HCT116 (cell line): ENCODE measurements around the gene CADM3. TPM values are rescaled to one million over a fixed set of nuclear protein-coding genes. Genes with fewer than 3 reads are reported as not detected.

ENCODE experiments used
- ATAC-seq: fragments of 200-7000 bp; cut with Tn5 transposase; 2 replicates; pipeline ENCODE4 v1.9.1; 2020; ENCODE audit warnings: mild to moderate bottlenecking, moderate library complexity
- BruUV-seq: library from RNA; stranded (reverse); fragments of 400-500 nt; replicated peaks from 2 replicates; lab custom pipeline; 2021; lab: Mats Ljungman, UMichigan
- CTCF ChIA-PET: fragments of 300-600 bp; sonication (Branson Sonifier 250); formaldehyde crosslinking; loops from one replicate; lab custom pipeline; 2021; ENCODE audit warnings: antibody characterized with exemption; lab: Charles Lee
- POLR2A ChIA-PET: fragments of 300-600, 350-600 bp; sonication (Branson Sonifier 250); formaldehyde crosslinking; loops from one replicate; lab custom pipeline; 2021; ENCODE audit warnings: antibody characterized with exemption; lab: Charles Lee
- RAD21 ChIA-PET, 2 experiments: fragments of 300-600 bp; sonication (Branson Sonifier 250); formaldehyde crosslinking; loops; one replicate each; lab custom pipeline; 2023; ENCODE audit warnings: low total read pairs in 2 of 2; ENCODE audit not compliant: uncharacterized antibody in 2 of 2, unreplicated experiment in 2 of 2, low non-redundant PET in 1 of 2; lab: Charles Lee
- DNase-seq: peaks from one replicate; pipeline ENCODE4 v3.0.0-alpha.2; 2010; ENCODE audit warnings: low read depth, low spot score
- H2AFZ ChIP-seq: fragments of 200-600 bp; shearing (Covaris generic), sonication (generic); 2 replicates; pipeline ENCODE4 v1.6.1; 2017; ENCODE audit warnings: low read depth, mixed run types, mixed read lengths, antibody characterized with exemption, low read length; ENCODE audit not compliant: poor library complexity, severe bottlenecking
- H3K27ac ChIP-seq: 2 replicates; pipeline ENCODE4 v1.5.1; 2012; ENCODE audit warnings: low read depth, low read length
- H3K27me3 ChIP-seq: fragments of 200-600 bp; sonication (generic); 2 replicates; pipeline ENCODE4 v1.6.1; 2016; ENCODE audit warnings: mixed run types, low read length, mixed read lengths; ENCODE audit not compliant: insufficient read depth
- H3K36me3 ChIP-seq, 2 experiments: fragments of 200-500 bp in 1 of 2; fragments of 200-600 bp in 1 of 2; sonication (Bioruptor generic) in 1 of 2; sonication (generic) in 1 of 2; 2 replicates each; pipeline versions ENCODE4 v1.5.1 to v1.6.1; 2014 to 2016; ENCODE audit warnings: low read length in 2 of 2, inconsistent platforms in 1 of 2, mixed read lengths in 1 of 2, mixed run types in 1 of 2; ENCODE audit not compliant: insufficient read depth in 2 of 2, control insufficient read depth in 1 of 2
- H3K4me1 ChIP-seq, 2 experiments: fragments of 200-600 bp in 1 of 2; sonication (generic) in 1 of 2; 2 replicates each; pipeline versions ENCODE4 v1.5.1 to v1.6.1; 2012 to 2017; ENCODE audit warnings: low read length in 2 of 2, inconsistent platforms in 1 of 2, mild to moderate bottlenecking in 1 of 2, mixed read lengths in 1 of 2, mixed run types in 1 of 2, moderate library complexity in 1 of 2; ENCODE audit not compliant: insufficient read depth in 2 of 2, control insufficient read depth in 1 of 2
- H3K4me2 ChIP-seq: fragments of 200-600 bp; sonication (generic); 2 replicates; pipeline ENCODE4 v1.6.1; 2017; ENCODE audit warnings: mixed run types, low read length, mixed read lengths
- H3K4me3 ChIP-seq, 2 experiments: fragments of 200-600 bp in 1 of 2; sonication (generic) in 1 of 2; replicated peaks in 1 of 2; 2 replicates each; pipeline ENCODE4 v1.5.1; 2011 to 2016; ENCODE audit warnings: low read length in 2 of 2, control low read depth in 1 of 2, low read depth in 1 of 2, mild to moderate bottlenecking in 1 of 2, mixed read lengths in 1 of 2, mixed run types in 1 of 2
- H3K79me2 ChIP-seq: fragments of 200-600 bp; sonication (generic); 2 replicates; pipeline ENCODE4 v1.6.1; 2017; ENCODE audit warnings: mild to moderate bottlenecking, mixed run types, low read length, moderate library complexity, mixed read lengths; ENCODE audit not compliant: insufficient read depth
- H3K9ac ChIP-seq: fragments of 200-600 bp; sonication (generic); 2 replicates; pipeline ENCODE4 v1.6.1; 2016; ENCODE audit warnings: low read length, mixed read lengths
- H3K9me2 ChIP-seq: fragments of 200-600 bp; sonication (generic), shearing (Covaris generic); 2 replicates; pipeline ENCODE4 v1.6.1; 2017; ENCODE audit warnings: mixed run types, mild to moderate bottlenecking, moderate library complexity; ENCODE audit not compliant: insufficient read depth
- H3K9me3 ChIP-seq, 2 experiments: fragments of 200-500 bp in 1 of 2; fragments of 200-600 bp in 1 of 2; sonication (Bioruptor generic) in 1 of 2; sonication (generic) in 1 of 2; 2 replicates each; pipeline ENCODE4 v1.6.1; 2014 to 2017; ENCODE audit warnings: low read length in 2 of 2, mixed read lengths in 2 of 2, inconsistent platforms in 1 of 2, low read depth in 1 of 2, mild to moderate bottlenecking in 1 of 2, mixed run types in 1 of 2, moderate library complexity in 1 of 2; ENCODE audit not compliant: control insufficient read depth in 1 of 2, insufficient read depth in 1 of 2
- H4K20me1 ChIP-seq: fragments of 200-600 bp; sonication (generic), shearing (Covaris generic); 2 replicates; pipeline ENCODE4 v1.6.1; 2017; ENCODE audit warnings: mixed run types, mild to moderate bottlenecking, moderate library complexity; ENCODE audit not compliant: insufficient read depth
- ATF3 ChIP-seq: IDR thresholded peaks from 2 replicates; pipeline ENCODE4 v1.6.1; 2012
- CBX3 ChIP-seq: IDR thresholded peaks from 2 replicates; pipeline ENCODE4 v1.6.1; 2012; ENCODE audit warnings: low read depth
- CTCF ChIP-seq, 3 experiments: fragments of 200-600 bp in 1 of 3; sonication (generic) in 1 of 3; IDR thresholded peaks in 2 of 3; conservative IDR thresholded peaks in 1 of 3; 2 replicates each; pipeline ENCODE4 v1.5.1; 2012 to 2017; ENCODE audit warnings: low read depth in 2 of 3, low read length in 2 of 3, antibody characterized with exemption in 1 of 3, borderline replicate concordance in 1 of 3, control low read depth in 1 of 3, mild to moderate bottlenecking in 1 of 3, mixed read lengths in 1 of 3, mixed run types in 1 of 3, moderate library complexity in 1 of 3; ENCODE audit not compliant: insufficient read depth in 1 of 3
- EGR1 ChIP-seq: IDR thresholded peaks from 2 replicates; pipeline ENCODE4 v1.6.1; 2012; ENCODE audit warnings: low read depth
- EZH2 ChIP-seq: fragments of 200-600 bp; sonication (generic); IDR thresholded peaks from 2 replicates; pipeline ENCODE4 v1.6.1; 2017; ENCODE audit warnings: antibody characterized with exemption, mixed run types
- EZH2phosphoT487 ChIP-seq: fragments of 200-600 bp; IDR thresholded peaks from 2 replicates; pipeline ENCODE4 v1.6.1; 2018; ENCODE audit warnings: antibody characterized with exemption, borderline replicate concordance
- FOSL1 ChIP-seq: IDR thresholded peaks from 2 replicates; pipeline ENCODE4 v1.6.1; 2012; ENCODE audit warnings: low read depth
- JUND ChIP-seq: IDR thresholded peaks from 2 replicates; pipeline ENCODE4 v1.6.1; 2012
- MAX ChIP-seq: IDR thresholded peaks from 2 replicates; pipeline ENCODE4 v1.6.1; 2012
- POLR2AphosphoS5 ChIP-seq: IDR thresholded peaks from 2 replicates; pipeline ENCODE4 v1.6.1; 2011; ENCODE audit warnings: mild to moderate bottlenecking, low read depth, low read length, moderate library complexity
- RAD21 ChIP-seq: IDR thresholded peaks from 2 replicates; pipeline ENCODE4 v1.6.1; 2012; ENCODE audit warnings: low read depth, mild to moderate bottlenecking
- REST ChIP-seq: IDR thresholded peaks from 2 replicates; pipeline ENCODE4 v1.6.1; 2012; ENCODE audit warnings: low read depth
- SRF ChIP-seq: IDR thresholded peaks from 2 replicates; pipeline ENCODE4 v1.6.1; 2012; ENCODE audit warnings: low read depth
- TCF7L2 ChIP-seq: IDR thresholded peaks from 2 replicates; pipeline ENCODE4 v1.7.0; 2011; ENCODE audit warnings: borderline replicate concordance, inconsistent platforms; ENCODE audit not compliant: insufficient read depth, insufficient read length; ENCODE audit errors: extremely low read depth
- YY1 ChIP-seq: IDR thresholded peaks from 2 replicates; pipeline ENCODE4 v1.6.1; 2011; ENCODE audit warnings: low read length, low read depth, moderate library complexity, mild to moderate bottlenecking; ENCODE audit not compliant: insufficient replicate concordance; ENCODE audit errors: extremely low read depth
- ZBTB33 ChIP-seq: IDR thresholded peaks from 2 replicates; pipeline ENCODE4 v1.6.1; 2011; ENCODE audit warnings: mild to moderate bottlenecking, low read length, moderate library complexity; ENCODE audit not compliant: insufficient replicate concordance; ENCODE audit errors: extremely low read depth
- intact Hi-C: fragments of 100-400 bp; cut with micrococcal nuclease; formaldehyde crosslinking; loops from 2 replicates; pipeline ENCODE4 v1.10.0; 2022
- total RNA-seq: library from RNA; stranded (reverse); gene quantifications from one replicate; pipeline ENCODE4 v1.2.1, GENCODE V29; 2021; ENCODE audit not compliant: unreplicated experiment

The CADM3 gene
- total RNA-seq, 1 experiment from 2014 or later = not detected

GRCh38 chr1:159222075-159222865 is 50.9 kb downstream of the CADM3 start:
- ChIA-PET CTCF (interaction anchor here (1.0 to 2.4 kb wide), 2 partner anchors 11 to 554 kb away, joined by 3 to 9 read pairs; no protein-coding TSS in a partner anchor), POLR2A (no interaction called here), RAD21 (no interaction called here)
- intact Hi-C loops = no loop called here
- Histone ChIP-seq H3K4me1 (no peaks in the 10 kb centered on the region), H3K4me3 (no peak overlapping the region), H3K27ac (no peak overlapping the region), H3K79me2 (no peaks in the 10 kb centered on the region), H3K9me2 (no peaks in the 10 kb centered on the region), H2AFZ (no peak overlapping the region), H4K20me1 (no peaks in the 10 kb centered on the region), H3K4me2 (no peak overlapping the region), H3K9me3 (no peaks in the 10 kb centered on the region), H3K9ac (no peak overlapping the region), H3K36me3 (no peaks in the 10 kb centered on the region), H3K27me3 (peaks cover 6% of the 10 kb centered on the region; the same call in 1 of the 2 replicates)
- no TSS peak for BruUV-seq
- TF ChIP-seq TCF7L2 (no peak), MAX (no peak), POLR2AphosphoS5 (no peak), CBX3 (no peak), SRF (no peak), ATF3 (no peak), EZH2phosphoT487 (no peak), ZBTB33 (no peak), JUND (no peak), EGR1 (no peak), YY1 (no peak), RAD21 (no peak), REST (no peak), CTCF (IDR thresholded peaks at IDR 0.05 in 2 of 3, conservative IDR thresholded peaks at IDR 0.05 in 1 of 3; ENCODE audit: borderline replicate concordance in 1 of 3, insufficient read depth in 1 of 3, low read depth in 2 of 3, low read length in 2 of 3) (no peak), FOSL1 (no peak), EZH2 (no peak)
- no peak for ATAC-seq
- DNase-seq = no peak
